NK-92 treated with Interleukin-12 subunit alpha and Interleukin-12 subunit beta, amount 100 ng/mL, for 24 hours (cell line): ENCODE results near the gene HIPK1.
"Not testable (repeated sequence)": the region's sequence is repeated elsewhere in the genome, so short reads cannot be mapped to it uniquely, and the experiment has no call there.

Experiments
- DNase-seq: peaks from one replicate; lab custom pipeline; 2025; lab: John Stamatoyannopoulos, UW

The HIPK1 gene

DNA sequence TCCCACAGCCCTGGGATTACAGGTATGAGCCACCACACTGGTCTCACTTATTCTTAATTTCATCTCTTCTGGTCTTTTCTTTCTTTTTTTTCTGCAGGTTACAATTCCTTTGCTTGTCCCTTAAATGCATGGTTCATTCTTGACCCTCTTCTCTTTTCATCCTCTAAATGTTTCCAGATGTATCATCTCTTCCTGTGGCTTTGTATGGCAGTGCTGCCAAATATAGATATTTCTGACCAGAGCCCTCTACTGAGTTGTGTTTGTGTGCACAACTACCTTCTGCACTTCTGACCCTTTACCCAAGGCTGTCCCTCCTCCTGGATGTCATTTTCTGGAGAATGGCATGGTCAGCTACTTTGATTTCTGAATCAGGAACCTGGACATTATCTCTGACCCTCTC, 82.7 kb downstream of the HIPK1 start:
- no peak for DNase-seq

DNA sequence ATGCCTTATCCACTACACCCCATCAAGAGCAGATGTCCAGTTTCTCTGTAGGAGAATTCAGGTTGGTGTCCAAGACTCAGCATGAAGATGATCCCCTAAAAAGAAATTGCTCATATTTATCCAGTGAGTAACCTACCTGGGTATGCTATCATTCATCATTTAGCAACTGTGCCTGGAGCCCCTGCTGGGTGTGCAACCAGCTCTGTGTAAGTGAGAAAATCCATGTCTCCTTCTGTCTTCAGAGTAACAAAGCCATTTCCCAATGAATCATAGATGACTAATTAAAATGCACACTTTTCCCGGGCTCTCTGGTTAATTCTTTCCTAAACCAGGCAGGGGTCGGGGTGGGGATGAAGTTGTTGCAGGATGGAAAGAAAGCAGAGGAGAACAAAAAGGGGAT, 86.0 kb downstream of the HIPK1 start:
- DNase-seq, result no peak

DNA sequence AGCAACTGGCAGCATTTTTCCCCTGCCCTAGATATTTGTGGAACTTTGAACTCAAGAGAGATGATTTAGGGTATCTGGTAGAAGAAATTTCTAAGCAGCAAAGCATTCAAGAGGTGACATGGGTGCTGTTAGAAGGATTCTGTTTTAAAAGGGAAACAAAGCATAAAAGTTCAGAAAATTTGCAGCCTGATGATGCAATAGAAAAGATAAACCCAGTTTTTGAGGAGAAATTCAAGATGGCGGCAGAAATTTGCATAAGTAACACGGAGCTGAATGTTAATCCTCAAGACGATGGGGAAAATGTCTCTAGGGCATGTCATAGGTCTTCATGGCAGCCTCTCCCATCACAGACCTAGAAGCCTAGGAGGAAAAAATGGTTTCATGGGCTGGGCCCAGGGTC, 90.6 kb downstream of the HIPK1 start:
- DNase-seq, result not testable (repeated sequence)

DNA sequence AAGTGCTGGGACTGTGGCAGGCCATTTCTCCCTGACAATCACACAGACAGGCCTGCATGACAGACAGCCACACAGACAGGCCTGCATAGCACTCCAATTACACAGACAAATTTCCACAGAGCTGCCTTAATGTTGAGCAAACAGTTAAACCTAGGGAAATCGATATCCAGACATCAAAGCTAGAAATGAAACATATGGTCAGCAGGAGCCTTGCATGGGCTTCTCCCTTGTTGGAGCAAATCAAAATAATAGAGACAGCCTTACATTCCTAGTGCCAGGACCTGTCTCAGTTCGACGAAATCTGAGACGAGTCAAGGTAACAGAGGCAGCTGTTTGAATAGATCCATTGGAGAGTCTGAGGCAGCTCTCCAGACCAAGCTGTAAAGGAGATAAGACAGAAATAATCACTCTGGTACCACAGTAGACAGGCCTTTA, 92.6 kb downstream of the HIPK1 start:
- DNase-seq, result no peak

DNA sequence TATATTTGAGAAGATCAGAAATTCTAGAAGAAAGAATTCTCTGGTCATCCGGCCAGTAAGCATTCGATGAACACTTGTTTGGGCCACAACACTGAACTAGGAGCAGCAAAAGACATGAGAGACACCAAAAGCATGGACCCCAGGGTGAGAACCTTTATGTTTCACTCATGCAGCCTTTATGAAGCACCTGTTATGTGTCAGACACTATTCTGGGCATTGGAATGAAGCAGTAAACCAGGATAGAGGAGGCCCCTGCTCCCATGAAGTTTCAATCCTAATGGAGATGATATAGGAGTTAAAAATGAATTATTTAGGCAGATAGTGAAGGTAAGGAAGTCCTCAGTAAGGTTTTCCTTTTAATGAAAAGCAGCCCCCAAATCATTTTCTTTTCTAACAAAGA, 93.8 kb downstream of the HIPK1 start:
- no peak for DNase-seq

DNA sequence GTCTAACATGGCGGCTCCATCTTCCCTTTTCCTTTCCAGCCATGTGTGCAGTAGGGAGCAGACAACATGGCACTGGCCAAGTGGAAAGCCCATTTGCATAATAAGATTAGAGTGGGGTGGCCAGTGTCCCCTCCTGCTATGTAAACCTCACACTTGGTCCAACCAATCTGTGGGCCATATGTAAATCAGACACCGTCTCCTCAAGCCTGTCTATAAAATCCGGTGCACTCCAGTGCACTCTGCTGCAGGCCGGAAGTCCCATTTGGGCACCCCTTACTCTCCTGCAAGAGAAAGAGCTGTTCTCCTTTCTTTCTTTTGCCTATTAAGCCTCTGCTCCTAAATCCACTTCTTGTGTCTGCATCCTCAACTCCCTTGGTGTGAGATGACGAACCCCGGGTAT, 94.3 kb downstream of the HIPK1 start:
- no peak for DNase-seq

DNA sequence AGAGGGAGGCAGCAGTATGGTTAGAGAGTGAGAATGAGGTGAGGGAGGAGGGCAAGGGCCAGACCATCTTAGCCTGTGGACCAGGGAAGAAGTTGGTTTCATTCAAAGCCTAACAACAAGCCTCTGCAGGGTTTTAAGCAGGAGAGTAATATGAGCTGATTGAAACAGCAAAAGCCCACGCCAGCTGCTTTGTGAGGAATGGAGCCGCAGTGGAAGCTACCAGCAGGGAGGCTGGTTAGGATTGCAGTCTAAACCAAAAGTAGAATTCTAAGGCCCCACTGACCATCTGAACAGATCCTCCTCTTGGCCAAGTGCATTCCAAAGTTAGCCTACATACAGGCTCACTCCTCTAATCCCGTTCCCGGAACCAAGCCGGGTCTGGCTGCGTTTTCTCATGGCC, 94.9 kb downstream of the HIPK1 start:
- DNase-seq, result no peak

DNA sequence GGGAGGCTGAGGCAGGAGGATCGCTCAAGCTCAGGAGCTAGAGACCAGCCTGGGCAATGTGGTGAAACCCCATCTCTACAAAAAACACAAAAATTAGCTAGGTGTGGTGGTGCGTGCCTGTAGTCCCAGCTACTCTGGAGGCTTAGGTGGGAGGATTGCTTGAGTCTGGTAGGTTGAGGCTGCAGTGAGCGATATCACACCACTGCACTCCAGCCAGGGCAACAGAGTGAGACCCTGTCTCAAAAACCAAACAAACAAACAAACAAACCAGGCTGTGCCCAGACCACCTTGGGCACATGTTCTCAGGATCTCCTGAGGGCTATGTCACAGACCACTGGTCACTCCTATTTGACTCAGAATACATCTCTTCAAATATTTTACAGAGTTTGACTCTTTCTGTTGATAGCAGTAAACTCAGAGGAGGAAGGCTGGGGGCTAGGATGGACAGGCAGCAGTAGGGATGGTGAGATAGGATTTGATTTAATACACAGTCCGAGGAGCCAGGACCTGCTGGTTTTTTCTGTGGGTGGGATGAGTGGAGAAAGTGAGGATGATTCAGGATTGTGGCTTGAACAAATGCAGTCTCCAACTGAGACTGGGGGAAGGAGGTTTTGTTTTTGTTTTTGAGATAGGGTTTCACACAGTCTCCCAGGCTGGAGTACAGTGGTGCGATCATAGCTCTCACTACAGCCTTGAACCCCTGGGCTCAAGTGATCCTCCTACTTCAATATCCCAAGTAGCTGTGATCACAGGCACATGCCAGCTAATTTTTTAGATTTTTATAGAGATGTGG, 96.7 kb downstream of the HIPK1 start:
- DNase-seq, result no peak

DNA sequence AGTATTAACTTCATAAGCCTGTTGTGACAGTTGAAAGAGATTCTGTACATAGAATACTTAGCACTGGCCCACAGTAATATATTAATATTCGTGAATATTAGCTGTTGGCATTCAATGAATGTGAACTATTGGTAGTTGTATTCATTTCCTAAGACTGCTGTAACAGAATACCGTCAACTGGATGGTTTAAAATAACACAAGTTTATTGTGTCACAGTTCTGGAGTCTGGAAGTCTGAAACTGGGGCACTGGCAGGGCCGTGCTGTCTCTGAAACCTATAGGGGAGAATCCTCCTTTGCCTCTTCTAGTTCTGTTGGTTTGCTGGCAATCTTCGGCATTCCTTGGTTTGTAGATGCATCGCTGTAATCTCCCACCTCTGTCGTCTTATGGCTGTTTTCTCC, 97.7 kb downstream of the HIPK1 start:
- no peak for DNase-seq
